Smooth muscle cell of the brain vasculature (primary cell): ENCODE measurements around the gene CTCFL.
A peak's percentile ranks its signal among the peaks of the same experiment; 100 is the strongest.
"Not testable (repeated sequence)": the region's sequence is repeated elsewhere in the genome, so short reads cannot be mapped to it uniquely, and the experiment has no call there.

Experiments used
- DNase-seq: peaks from one replicate; pipeline ENCODE4 v3.0.0-alpha.2; 2012; ENCODE audit warnings: low read depth, low spot score

CTCFL gene

DNA sequence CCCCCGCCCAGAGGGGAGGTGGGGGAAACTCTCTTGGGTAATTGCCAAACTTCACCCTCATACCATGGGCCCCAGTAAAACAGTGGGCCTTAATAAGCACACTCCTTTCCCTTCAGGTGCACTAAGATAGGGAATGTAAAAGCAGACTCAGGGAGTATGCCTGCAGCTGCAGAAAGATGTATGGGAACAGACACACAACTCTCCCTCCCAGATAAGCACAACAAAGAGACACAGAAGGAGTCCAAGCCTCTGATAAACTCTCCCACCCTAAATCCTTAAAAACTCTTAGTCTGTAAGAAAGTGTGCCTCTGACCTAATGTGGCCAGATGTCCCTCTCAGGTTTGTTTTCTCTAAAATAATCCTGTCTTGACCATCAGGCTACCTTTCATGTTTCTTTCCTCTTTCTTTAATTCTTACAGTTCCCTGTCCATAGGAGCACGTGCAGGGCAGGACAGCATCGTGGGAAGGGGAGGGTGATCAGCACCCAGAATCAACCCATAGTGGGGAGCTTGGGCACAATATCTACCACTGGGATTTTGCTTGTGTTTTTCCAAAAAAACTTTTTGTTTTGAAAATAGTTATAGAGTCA lies 11.3 kb upstream of the CTCFL start:
- no peak for DNase-seq

DNA sequence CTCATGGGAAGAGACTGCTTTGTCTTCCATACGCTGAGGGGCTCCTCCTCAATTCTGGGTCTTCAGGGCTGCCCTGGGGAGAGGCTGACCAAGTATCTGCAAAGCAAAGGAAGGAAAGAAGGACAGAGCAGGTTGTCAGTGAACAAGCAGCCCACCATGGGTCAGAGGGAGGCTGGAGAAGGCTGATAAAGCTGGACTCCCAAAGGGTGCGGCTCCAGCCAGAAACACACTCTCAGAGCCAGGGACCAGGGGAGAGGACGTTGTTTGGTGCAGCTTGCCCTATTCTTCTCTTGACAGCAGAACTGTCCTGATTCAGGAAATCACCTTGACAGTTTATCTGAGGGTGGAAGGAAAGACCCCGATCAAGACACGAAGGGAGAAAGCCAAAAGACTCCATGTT lies 10.4 kb upstream of the CTCFL start:
- DNase-seq = no peak

DNA sequence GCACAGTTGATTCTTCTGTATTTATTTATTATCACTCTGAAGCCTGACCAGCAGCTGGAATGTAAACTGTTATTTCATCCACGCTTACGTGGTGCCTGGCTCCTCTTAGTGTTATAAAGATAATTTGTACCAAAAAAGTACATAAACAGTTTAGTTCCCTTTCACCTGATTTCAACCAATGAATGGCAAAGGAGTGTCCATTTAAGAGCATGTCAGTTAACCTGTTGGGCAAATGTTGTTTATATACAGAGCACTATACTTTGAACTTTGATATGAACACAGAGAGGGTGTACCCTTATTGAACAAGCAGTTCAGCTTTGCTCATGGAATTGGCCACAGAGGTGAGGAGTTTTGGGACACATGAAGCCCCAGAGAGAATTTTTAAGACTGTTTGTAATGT lies 7.2 kb upstream of the CTCFL start:
- no peak for DNase-seq

DNA sequence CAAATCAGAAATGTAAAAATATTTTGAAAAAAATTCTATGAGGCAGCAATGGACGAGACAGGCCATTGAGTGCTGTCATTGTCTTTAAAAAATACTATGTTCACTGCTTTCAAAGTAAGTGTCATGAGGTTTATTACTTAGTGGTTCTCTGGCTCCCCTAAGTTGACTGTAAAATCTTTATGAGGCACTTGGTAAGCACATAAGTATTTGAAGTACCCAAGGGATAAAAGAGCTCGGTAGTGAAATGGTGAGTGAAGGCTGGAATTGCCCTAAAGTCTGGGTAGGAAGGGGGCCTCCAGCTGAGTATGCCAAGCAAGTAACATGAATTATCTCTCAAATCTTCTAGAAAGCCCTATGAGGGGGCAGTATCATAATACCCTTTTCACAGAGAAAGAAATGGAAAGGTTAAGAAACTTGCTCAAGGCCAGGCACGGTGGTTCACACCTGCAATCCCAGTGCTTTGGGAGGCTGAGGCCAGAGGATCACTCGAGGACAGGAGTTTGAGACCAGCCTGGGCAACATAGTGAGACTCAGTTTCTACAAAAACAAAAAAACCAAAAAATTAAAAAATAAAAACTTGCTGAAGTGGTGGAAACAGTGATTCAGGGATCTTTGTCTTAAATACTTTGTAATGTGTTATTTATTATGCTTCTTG lies 5.5 kb upstream of the CTCFL start:
- DNase-seq = no peak

DNA sequence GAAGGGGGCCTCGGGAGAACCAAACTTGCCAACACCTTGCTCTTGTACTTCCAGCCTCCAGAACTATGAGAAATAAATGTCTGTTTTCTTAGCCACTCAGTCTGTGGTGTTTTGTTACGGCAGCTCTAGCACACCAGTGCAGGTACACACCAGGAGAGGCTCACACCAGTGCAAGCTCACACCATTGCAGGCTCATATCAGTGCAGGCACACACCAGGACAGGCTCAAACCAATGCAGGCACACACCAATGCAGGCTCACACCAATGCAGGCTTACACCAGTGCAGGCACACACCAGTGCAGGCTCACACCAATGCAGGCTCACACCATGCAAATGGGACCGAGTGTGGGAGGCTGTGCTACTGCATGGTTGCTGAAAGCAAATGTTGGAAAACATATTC lies 4.9 kb upstream of the CTCFL start:
- DNase-seq = no peak

DNA sequence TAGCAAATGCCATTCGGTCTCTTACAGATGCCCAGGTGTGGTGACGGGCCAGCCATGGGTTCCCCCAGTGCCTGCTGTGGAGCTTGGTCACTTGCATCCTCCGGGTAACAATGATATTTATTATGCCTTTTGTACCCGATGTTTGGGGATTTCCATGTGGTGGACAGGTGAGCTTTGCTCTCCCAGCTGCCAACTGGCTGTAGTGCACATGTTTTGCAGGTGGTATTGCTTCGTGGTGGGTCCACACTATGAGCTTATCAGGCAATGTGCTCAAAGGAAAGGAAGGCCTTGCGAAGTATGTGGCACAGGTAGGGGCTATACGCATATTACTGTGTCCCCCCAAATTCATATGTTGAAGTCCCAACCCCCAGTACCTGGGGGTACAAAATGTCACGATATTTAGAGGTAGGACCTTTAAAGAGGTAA lies 4.2 kb upstream of the CTCFL start:
- no peak for DNase-seq

DNA sequence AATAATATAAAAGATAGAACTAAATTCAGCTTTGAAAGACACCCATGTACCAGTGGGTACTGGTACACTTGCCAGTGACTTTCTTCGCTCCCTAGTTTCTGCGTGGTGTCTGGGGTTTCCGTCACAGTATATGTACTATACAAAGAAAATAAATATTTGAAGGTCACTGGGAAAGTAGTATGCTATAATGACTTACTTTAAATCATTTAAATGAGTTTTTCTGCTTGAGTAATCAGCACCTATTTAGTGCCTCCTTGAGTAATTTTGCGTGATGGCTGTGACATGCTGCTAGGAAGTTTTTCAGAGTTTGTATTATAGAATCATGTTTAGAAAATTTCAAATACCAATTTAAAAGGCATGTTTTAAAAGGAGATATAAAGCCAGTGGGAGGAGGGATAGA lies 3.2 kb upstream of the CTCFL start:
- DNase-seq = no peak

DNA sequence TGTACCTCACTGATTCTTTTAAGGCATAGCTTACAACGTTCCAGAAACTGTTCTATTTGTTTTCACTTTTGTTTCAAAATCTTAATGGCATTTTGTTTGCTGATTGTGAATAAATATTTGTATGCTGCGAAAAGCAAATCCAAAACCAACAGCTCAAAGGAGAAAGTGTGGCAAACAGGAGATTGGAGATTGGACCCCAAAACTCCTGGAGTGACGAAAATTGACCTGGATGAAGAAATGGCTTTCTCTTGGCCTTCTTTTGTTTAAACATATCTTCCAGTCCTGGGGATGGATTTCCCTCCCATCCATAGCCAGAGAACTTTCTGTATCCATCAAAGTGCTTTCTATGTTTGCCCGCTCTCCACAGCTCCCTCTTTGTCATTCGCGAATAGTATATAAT lies 2.8 kb upstream of the CTCFL start:
- DNase-seq = no peak

DNA sequence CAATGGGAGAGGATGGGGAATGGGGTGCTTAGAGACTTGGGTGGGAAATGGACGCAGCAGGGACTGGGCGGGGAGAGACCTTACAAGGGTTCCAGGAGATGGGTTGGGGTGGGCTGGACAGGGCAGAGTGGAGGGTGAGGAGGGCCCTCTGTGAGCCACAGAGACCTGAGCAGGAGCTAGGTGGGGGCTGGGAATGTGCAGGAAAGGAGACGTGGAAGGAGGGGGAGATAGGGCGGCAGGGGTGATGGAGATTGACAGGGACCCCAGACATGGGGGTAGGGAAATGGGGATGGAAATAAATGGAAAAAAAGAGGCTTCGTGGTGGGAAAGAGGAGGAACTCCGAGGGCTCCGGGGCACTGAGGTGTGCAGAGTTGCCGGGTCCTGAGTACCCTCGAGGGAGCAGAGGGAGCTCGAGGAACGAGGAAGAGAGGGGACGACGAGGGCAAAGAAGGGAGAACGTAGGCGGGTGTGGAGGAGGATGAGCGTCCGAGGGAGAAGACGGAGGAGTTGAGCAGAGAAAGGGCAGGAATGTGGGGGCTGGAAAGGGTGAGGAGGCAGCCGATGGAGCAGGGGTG lies 2.0 kb upstream of the CTCFL start:
- no peak for DNase-seq

DNA sequence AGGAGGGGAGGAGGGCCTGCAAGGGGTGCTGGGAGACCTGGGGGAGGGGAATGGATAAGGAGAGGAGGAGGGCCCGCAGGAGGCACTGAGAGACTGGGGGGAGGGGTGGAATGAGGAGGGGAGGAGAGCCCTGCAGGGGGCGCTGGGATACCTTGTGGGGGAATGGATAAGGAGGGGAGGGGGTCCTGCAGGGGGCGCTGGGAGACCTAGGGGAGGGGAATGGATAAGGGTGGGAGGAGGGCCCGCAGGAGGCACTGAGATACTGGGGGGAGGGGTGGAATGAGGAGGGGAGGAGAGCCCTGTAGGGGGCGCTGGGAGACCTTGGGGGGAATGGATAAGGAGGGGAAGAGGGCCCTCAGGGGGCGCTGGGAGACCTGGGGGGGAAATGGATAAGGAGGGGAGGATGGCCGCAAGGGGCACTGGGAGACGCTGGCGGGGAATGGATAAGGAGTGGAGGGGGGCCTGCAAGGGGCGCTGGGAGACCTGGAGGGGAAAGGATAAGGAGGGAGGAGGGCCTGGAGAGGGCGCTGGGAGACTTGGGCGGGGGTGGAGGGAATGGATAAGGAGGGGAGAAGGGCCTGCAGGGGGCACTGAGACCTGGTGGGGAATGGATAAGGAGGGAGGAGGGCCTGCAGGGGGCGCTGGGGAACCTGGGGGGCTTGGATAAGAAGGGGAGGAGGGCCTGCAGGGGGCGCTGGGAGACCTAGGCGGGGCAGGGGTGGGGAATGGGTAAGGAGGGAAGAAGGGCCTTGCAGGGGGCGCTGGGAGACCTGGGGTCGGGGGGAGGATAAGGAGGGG lies 1.3 kb upstream of the CTCFL start:
- no peak for DNase-seq

DNA sequence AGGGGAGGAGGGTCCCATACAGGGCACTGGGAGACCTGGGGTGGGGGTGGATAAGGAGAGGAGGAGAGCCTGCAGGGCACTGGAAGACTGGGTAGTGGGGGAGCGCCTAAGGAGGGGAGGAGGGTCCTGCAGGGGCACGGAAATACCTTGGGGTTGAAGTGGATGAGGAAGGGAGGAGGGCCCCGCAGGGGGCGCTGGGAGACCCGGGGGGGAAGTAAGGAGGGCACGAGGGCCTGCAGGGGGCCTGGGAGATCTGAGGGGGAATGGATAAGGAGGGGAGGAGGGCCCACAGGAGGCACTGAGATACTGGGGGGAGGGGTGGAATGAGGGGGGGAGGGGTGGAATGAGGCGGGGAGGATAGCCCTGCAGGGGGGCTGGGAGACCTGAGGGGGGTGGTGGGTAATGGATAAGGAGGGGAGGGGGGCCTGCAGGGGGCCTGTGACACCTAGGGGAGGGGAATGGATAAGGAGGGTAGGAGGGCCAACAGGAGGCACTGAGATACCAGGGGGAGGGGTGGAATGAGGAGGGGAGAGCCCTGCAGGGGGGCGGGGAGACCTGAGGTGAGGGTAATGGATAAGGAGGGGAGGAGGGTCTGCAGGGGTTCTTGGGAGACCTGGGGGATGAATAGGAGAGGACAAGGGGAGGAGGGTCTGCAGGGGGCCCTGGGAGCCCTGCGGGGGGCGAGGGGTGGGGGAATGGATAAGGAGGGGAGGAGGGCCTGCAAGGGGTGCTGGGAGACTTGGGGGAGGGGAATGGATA lies 567 bp upstream of the CTCFL start:
- no peak for DNase-seq

DNA sequence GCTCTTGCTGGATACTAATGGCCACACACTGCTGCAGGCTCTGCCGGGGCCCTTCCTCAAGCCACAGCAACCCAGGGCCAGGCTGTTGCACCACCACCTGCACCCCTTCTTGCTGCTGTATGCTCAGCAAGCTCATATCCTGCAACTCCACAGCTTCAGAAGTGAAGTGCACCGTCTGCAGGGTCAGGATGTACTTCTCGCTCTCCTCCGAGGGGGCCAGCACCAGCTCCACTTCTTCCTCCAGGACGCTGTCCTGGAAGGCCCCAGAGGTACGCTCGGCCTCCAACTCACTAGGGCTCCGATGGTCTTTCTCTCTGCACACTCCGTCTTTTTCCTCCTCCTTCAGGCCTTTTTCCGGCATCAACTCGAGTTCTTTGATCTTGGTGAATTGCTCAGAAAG lies 1.2 kb downstream of the CTCFL start:
- no peak for DNase-seq

DNA sequence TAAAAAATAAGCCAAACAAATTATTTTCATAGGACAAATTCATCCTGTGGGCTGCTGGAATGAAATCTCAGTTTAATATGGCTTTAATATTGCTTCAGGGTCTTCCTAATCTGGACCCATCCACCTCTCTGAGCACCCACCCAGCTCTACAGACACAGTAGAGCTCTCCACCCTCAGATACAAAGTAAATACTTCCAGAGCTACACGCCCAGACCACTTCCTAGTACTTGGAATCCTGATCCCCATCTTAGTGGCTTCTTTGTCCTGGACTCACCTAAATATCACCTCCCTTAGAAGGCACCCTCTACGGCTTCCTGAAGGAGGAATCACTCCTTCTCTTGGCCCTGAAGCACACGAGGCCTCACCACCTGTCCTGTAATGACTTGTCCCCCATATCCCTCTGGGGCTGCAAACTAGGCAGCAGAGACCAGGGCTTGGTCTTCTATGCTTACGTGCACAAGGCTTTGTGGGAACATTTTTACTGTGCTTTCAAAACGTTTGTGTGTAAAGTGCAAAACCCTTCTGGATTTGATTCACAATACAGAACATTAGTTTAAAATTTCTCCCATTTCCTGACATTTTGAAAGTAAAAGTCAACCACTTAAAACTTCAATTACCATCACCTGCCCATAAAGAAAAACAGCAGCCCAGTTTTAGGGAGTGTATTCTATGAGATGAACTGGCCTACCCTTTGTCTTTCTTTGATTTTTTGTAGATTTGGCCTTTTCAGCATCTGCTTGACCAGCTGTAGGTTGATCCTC lies 2.4 kb downstream of the CTCFL start:
- no peak for DNase-seq

DNA sequence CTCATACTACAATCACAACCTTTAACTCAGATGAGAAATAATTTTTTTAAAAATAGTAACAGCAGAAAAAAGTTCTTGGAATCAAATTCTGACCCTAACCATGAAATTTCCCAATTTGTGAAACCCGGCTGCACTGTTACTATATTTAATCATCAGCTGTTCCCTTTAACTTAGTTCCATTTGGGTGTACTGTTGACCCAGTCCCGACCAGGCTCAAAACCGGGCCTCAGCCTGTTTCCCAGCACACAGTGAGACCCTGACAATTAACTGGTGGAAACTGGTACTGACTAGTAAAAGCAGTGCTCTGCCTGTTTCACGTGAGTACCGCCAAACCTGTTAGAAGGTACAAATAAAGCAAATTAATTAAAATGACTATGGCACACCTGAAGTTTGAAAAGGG lies 7.0 kb downstream of the CTCFL start:
- DNase-seq = no peak

DNA sequence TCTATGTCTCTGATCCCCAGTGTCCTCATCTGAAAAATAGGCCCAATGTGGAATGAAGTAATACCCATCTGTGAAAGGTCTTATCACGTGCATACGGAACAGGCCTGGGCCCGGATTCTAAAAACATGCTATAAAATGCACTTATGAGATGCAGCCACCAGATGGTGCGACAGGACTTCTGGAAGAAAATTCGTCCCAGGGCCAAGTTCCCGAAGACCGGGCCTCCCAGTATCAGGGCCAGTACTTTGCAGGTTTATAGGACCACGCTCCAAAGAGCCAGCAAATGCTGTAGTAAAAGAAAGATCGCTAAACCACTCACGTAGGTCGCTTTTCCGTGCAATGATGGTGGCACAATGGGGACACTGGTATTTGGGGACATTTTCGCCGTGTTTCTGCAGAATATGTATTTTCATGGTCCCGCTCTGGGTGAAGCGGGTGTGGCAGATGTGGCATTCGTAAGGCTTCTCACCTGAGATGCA lies 10.6 kb downstream of the CTCFL start:
- peak; percentile 44 for DNase-seq

DNA sequence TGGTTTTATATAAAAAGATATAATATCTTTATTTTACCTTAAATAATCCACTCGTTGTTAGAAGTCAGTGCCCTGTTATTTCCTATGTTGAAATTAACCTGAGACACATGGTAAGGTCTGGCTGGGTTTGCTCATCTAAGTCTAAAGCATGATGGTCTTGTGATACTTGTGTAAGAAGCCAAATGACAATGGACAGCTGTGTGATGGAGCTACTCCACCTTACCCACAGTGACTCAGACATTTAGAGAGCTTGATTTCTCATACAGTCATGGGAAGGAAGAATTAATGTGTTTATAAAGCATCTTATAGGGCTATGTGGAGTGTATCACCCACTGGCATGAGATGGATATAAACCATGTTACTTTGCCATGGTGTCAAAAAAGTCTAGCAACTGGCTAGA lies 11.7 kb downstream of the CTCFL start:
- no peak for DNase-seq

DNA sequence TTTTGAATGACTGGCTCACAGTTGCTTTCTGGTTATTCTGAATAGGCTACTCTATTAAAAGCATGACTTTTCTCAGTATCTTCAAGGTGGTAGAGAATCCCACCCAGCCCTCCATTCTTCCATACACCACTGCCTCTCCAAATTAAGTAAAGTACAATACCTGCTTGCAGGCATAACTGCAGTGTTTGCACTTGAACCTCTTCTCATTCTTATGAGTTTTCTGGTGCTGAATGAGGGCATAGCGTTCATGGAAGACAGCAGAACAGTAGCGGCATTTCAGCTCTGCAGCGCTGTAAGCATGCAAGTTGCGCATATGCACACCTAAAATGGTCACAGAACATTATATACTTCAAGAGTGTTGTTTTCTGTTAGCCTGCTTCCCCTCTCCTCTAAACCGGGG lies 12.5 kb downstream of the CTCFL start:
- DNase-seq = no peak

DNA sequence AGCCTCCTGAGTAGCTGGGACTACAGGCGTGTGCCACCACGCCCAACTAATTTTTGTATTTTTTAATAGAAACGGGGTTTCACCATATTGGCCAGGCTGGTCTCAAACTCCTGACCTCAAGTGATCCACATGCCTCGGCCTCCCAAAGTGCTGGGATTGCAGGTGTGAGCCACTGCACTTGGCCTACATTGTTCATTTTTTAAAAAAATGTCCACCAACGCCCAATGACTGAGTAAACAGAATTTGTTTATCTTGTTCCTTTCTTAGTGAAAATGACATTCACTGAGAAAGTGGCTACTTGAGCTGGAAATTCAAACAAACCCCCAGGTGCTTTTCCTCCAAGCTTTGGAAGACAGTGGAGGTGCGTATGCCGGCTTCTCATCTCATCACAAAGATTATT lies 13.2 kb downstream of the CTCFL start:
- not testable (repeated sequence) for DNase-seq

DNA sequence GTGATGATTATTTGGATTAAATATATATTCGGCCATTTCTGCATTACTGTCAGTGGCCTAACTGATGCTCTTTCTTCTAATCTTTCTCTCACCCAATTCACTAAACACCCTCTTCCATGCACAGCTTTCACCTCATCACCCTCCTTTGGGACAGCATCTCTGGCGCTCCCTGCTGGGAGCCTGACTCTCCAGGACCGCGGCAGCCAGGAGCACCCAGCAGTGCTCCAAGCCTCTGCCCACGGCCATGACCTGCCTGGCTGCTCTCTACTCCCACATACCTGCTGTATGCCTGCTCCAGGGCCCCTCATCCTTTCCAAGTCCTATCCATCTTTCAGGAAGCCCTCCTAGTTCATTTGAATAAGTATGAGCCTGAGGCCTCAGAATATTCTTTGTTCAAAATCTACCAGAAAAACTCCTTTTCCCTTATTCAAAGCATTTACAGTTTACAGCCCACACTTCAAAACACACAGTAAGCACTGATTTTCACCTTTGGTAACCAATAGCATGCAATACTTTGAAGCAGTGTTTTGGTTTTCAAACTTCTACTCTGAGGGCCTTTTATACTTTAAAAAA lies 15.2 kb downstream of the CTCFL start:
- DNase-seq = no peak

DNA sequence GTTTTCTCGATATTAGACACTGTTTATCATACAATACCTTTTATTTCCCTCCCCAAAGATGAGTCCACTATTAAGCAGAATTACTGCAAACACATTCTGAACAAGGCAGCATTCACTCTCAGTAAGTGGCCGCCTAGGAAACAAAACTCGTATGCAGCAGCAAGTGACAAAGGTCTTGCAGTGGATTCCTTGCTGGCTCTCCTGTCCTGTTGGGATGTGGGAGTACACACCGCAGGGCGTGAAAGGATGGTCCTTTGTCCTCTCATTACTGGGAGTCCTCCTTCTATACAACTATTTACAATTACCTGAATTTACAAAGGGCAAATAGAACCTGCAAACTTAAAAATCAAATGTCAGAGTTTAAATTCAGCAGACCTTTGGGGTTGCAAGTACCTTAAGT lies 16.1 kb downstream of the CTCFL start:
- no peak for DNase-seq

DNA sequence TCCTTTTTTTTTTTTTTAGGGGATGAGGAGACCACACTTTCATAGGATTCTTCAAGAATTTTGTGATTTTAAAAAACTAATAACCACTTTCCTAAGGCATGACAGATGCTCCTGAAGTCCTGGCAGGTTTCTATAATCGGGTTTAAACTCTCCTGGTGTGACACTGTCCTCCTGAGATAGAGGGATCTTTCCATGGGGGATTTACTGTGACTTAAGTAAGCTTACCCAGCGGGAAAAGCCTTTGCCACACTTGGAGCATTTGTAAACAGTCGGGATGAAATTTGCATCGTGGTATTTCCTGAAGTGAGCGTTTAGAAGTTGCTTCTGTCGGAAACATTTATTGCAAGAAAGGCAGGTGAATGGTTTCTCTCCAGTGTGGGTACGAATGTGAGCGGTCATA lies 16.6 kb downstream of the CTCFL start:
- no peak for DNase-seq
